ENCODE data around the gene DTNB.

- TF ChIP-seq CTCF (IDR thresholded peaks at IDR 0.05; ENCODE audit: insufficient read depth, low read length, poor library complexity, severe bottlenecking) (no peak), EZH2phosphoT487 (conservative IDR thresholded peaks at IDR 0.05; ENCODE audit: low read length) (no peak)
These were observed 252.1 kb downstream of the DTNB start for GRCh38 chr2:25421289-25421688.
